LoVo (cell line): ENCODE data around the gene GTSF1L.

Experiments used
- DNase-seq: peaks from one replicate; pipeline ENCODE4 v3.0.0-alpha.2; 2016; ENCODE audit warnings: low spot score

Gene GTSF1L

GRCh38 chr20:43744966-43745730, 18.3 kb upstream of the GTSF1L start:
- no peak for DNase-seq

DNA sequence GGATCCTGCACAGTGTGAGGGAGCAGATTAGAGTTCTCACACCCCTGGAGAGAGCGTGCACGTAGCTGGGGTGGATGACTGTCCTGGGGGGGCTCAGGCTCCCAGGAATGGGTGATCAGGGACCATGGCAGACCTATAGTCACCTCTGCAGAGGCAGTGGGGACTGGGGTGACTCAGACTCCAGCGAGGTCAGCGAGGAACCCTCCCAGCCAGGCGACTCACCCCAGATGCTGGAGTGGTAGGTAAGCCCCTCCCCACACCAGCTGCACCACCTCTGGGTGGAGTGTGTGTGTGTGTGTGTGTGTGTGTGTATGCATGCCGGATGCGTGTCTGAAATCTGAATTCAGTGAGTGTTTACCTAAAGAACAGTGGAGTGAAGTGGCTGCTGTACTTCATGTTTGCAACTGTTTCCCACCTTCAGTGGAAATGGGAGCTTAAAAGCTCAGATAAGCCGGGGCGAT, 17.4 kb upstream of the GTSF1L start:
- no peak for DNase-seq

DNA sequence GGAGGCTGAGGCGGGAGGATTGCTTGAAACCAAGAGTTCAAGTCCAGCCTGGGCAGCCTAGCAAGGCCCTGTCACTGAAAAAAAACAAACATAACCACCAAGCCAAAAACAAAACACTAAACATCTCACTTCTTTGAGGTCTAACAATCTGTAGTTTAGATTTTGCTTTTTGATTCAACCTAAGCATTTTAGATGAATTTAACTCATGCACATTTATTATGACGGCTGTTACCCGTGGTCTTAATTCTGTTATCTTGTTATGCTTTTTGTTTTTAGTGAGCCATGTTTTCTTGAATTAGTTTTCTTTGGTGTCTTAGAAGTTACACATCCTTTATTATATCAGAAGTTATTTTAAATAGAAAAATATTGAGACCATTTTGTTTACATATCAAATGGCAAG, 13.8 kb upstream of the GTSF1L start:
- DNase-seq = no peak

GRCh38 chr20:43739148-43739749, 12.4 kb upstream of the GTSF1L start:
- no peak for DNase-seq

- no peak for DNase-seq
Measured at GRCh38 chr20:43737925-43738324, 11.1 kb upstream of the GTSF1L start.

DNA sequence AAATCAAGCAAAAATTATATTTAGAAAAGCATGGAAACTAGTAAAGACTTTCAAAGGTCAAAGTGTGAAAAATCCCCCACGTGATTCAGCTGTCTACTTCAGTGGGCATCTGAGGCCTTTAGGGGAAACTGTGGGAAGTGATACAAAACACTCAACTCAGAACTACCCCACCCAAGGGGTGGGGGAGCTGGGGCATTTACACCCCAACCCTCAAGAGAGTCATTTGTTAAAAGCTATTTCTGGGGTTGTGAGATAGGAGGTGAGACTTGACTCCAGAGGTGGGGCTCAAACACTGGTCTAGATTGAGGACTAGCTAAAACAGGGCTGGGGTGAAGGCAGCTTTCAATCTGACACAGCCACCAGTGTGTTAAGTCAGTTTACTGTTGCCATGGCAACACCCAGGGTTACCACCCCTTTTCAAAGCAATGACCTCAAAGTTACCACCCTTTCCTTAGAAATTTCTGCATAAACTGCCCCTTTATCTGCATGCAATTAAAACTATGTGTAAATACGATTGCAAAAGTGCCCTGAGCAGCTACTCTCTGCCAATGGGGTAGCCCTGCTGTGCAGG, 9.9 kb upstream of the GTSF1L start:
- no peak for DNase-seq

- DNase-seq = no peak
Measured at GRCh38 chr20:43731927-43732326, 5.1 kb upstream of the GTSF1L start.

- no peak for DNase-seq
Measured at GRCh38 chr20:43731469-43731868, 4.7 kb upstream of the GTSF1L start.

DNA sequence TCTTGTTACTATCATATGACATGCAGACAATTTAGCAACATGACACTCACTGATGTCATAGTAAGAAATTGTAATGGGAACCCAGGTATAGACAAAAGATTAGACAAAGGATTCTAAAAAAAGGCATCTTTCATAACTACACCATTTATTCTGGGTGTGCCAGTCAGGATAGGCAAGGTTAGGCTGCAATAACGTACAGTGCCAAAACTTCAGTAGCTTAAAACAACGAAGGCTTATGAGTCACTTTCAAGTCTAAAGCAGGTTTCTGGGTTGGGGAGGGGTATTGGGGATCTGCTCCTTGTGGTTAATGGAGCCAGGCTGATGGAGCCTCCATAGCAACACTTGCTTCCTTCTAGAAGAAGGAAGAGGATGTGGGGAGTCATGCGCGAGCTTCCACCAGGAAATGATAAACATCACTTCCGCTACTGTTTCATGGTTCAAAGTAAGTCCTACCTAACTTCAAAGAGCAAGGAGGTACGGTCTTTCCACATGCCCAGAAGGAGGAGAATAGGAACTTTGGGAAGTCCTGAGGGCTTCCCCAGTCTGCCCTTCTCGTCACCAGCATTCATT, 2.0 kb upstream of the GTSF1L start:
- DNase-seq = no peak

GRCh38 chr20:43727980-43728590, 1.3 kb upstream of the GTSF1L start:
- DNase-seq = peak; percentile 6

GRCh38 chr20:43726333-43726732, 469 bp downstream of the GTSF1L start:
- DNase-seq = no peak

GRCh38 chr20:43725666-43726065, 1.1 kb downstream of the GTSF1L start:
- DNase-seq = no peak

DNA sequence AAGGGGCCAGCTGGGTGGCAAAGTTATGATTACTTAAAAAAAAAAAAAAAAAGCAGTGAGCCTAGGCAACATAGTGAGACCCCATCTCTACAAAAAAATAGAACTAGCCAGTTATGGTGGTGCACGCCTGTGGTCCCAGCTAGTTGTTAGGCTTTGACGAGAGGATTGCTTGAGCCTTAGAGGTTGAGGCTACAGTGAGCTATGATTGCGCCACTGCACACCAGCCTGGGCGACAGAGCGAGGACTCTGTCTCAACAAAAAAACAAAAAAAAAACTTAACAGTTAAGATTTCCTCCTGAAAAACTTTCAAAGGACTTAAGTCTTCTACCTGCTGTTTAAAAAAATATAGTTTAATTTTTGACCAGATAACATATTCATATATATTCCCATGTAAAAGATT, 2.4 kb downstream of the GTSF1L start:
- DNase-seq = no peak

GRCh38 chr20:43723735-43724134, 3.1 kb downstream of the GTSF1L start:
- no peak for DNase-seq

DNA sequence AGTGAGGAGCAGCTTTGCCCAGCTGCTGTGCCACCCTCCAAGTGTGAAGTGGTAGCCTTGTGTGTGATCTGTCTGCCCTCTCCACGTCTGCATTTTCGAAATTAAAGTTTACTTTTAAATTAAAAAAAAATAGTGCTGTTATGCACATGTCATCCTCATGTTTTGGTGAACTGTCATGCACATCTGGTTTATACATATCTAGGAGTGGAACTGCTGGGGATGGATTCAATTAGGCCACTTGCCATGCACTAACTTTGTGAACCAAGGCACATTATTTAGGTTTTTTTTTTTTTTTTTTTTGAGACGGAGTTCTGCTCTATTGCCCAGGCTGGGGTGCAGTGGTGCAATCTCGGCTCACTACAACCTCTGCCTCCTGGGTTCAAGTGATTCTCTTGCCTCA, 3.6 kb downstream of the GTSF1L start:
- no peak for DNase-seq

DNA sequence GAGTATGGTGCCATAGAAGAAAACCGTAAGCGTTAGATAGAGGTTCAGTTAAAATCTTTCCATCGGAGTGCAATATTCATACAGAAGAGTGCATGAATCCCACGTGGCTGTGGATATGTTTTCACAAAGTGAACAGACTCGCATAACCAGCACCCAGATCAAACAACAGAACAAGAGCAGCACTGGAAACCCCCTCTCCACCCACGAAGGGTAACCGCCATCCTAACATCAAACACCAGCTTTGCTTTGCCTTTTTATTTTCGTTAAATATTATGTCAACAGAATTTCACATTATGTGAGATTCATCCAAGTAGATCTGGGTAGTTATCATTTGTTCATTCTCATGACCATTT, 4.7 kb downstream of the GTSF1L start:
- no peak for DNase-seq

GRCh38 chr20:43721429-43722152, 5.2 kb downstream of the GTSF1L start:
- no peak for DNase-seq

GRCh38 chr20:43721097-43721428, 5.7 kb downstream of the GTSF1L start:
- no peak for DNase-seq

GRCh38 chr20:43720007-43720406, 6.8 kb downstream of the GTSF1L start:
- DNase-seq = no peak

- DNase-seq = no peak
Measured at GRCh38 chr20:43717616-43717995, 9.2 kb downstream of the GTSF1L start.

DNA sequence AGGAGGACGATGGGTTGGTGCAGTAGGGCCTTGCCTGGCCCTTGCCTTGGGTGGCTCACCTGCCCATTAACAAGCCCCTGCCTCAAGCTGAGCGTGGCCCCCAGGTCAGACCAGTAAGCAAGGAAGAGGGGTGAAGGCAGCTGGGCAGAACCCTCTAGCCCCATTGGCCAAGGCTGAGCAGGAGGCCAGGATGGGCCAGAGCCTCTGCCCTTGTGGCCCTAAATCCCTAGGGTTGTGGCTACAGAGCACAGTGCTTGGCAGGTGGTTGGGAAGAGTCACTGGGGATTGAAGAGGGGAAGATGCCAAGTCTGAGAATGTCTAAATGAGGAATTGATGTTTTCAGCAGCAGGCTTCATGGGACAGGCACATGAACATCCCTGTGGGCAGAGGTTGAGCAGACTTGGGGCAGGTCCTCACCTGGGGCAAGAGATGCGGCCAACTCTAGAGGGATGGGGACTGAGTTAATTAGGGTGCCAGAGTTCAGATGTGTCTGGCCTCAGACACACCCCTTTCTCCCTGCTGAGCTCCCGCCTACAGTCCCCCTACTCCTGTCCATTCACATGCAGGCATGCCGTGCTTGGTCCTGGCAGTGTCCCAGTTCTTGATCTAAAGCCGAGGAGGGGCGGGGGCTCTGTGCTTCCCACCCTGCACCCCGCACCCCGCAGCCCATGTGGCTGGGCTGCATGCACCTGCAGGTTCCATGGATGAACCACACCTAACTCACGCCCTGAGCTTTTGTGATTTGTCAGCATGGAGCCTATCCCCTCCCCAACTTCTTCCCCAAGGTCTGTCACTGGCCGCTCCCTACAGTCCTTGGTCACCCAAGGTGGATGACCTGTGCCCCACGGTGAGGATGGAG, 9.8 kb downstream of the GTSF1L start:
- DNase-seq = no peak
